Measurements from ENCODE around the gene MT1A. TPM values are rescaled to one million over a fixed set of nuclear protein-coding genes. Genes with fewer than 3 reads are reported as not detected.

Gene MT1A
- total RNA-seq, 1 experiment from 2014 or later = 2.8 TPM

DNA sequence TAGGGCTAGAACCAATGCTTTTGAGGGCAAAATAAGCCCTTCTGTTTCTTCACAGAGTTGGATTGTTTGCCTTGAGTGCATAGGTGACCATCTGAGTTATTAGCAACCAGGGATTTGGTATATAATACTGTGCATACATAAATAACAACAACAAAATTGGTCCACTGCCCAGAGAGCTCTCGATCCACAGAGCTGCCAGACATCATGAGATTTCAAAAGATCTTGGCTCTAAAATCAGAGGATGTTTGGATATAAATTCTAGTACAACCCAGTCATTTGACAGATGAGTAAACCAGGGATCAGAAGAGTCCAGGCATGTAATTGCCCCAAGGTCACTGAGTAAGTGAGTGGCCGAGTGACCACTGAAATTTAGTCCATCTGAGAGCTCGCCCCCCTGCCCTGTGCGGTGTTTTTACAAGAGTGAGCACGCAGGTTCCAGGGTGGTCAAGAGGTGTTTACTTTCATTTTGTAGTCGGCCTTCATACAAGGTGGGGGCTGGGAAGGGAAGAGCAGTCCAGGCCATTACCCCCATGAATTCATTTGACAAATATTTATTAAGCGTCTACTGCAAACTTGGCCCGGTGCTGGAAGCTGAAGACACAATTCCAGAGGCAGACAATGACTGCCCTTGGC lies 31.9 kb upstream of the MT1A start:
- Mint-ChIP-seq H3K9me3 (no peaks in the 10 kb centered on the region), H3K27me3 (ENCODE audit: low read depth) (peaks cover 58% of the 10 kb centered on the region), H3K4me1 (peaks cover 43% of the 10 kb centered on the region), H3K36me3 (no peaks in the 10 kb centered on the region), H3K4me3 (no peak overlapping the region), H3K27ac (no peak overlapping the region)
- DNase-seq (ENCODE audit: low spot score) (no peak), ATAC-seq (no peak)
- ChIA-PET POLR2A (interaction anchor here (0.6 to 2.4 kb wide), 2 partner anchors 59 to 62 kb away, joined by 3 to 27 read pairs; partner anchors contain the start of genes MT1G and MT1H), CTCF (interaction anchor here (1.0 kb wide), 2 partner anchors 37 to 95 kb away, joined by 3 read pairs; no protein-coding TSS in a partner anchor)
- TF ChIP-seq HMGA2 (CRISPR knock-in tag; IDR thresholded peaks at IDR 0.05) (no peak), TEAD1 (CRISPR knock-in tag; IDR thresholded peaks at IDR 0.05) (no peak), ATF1 (CRISPR knock-in tag; IDR thresholded peaks at IDR 0.05) (no peak)
- TF ChIP-seq, protein P1, sequence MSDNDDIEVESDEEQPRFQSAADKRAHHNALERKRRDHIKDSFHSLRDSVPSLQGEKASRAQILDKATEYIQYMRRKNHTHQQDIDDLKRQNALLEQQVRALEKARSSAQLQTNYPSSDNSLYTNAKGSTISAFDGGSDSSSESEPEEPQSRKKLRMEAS (CRISPR knock-in tag; IDR thresholded peaks at IDR 0.05) = no peak

DNA sequence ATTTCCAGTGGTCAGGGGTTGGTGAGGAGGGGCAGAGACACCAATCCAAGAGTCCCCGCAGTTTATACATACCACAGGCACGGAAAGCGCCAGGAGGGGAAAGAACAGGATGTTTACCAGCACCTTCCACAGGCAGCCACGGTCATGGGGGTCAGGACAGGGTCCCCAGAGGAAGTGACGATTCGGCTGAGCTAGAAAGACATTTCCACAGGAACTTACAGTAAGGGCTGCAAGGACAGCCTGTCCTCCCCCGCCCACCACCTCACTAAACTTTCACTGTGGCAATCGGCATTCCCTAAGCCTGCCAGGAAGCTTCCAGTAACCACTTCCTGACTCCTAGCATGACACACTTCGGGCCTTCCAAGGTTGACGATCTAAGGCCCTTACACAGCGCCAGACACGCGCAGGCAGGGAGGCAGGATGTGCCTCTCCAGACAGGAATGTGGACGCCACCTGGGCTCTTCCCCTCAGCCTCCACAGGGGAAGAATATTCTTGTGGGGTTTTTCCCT lies 31.3 kb upstream of the MT1A start:
- Mint-ChIP-seq H3K4me3 (no peak overlapping the region), H3K9me3 (no peaks in the 10 kb centered on the region), H3K27me3 (ENCODE audit: low read depth) (peaks cover 61% of the 10 kb centered on the region), H3K36me3 (no peaks in the 10 kb centered on the region), H3K4me1 (peaks cover 43% of the 10 kb centered on the region), H3K27ac (no peak overlapping the region)
- DNase-seq (ENCODE audit: low spot score) = no peak
- POLR2A ChIA-PET = interaction anchor here (0.6 to 4.8 kb wide), 3 partner anchors 19 to 62 kb away, joined by 3 to 68 read pairs (median 27); partner anchors contain the start of genes MT1E, MT1G and MT1H
- ATAC-seq = peak; percentile 4; the same call in 1 of the 2 replicates
- CTCF ChIA-PET = interaction anchor here (1.0 to 4.5 kb wide), 3 partner anchors 37 to 95 kb away, joined by 3 to 28 read pairs (median 3); no protein-coding TSS in a partner anchor
- TF ChIP-seq OVOL2 (CRISPR knock-in tag; IDR thresholded peaks at IDR 0.05; ENCODE audit: borderline replicate concordance) (no peak), GABPB1 (CRISPR knock-in tag; IDR thresholded peaks at IDR 0.05) (peak; percentile 73)

DNA sequence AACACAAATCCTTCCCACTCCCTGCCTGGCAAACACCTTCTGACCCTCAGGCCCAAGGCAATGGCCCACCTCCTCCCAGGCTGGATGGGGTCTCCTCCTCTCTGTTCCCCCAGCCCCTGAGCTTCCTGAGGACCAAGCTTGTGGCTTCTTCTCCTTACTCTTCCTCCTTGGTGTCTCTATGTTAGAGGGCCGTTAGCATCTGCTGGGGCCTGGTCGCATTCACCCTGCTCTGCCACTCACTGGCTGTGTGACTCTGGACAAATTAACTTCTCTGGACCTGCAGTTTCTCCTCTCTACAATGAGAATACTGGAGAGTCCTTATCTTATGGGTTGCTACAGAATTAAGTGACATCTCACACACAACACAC lies 30.8 kb upstream of the MT1A start:
- POLR2A ChIA-PET = interaction anchor here (1.1 to 4.8 kb wide), 4 partner anchors 19 to 75 kb away, joined by 5 to 68 read pairs (median 16); partner anchors contain the start of genes MT1E, MT1G, MT1H and MT1X
- Mint-ChIP-seq H3K27me3 (ENCODE audit: low read depth) (peaks cover 66% of the 10 kb centered on the region), H3K4me3 (peak overlapping the region; percentile 79), H3K9me3 (no peaks in the 10 kb centered on the region), H3K4me1 (peaks cover 43% of the 10 kb centered on the region), H3K36me3 (no peaks in the 10 kb centered on the region), H3K27ac (peak overlapping the region; percentile 18; the same call in 1 of the 2 replicates)
- ATAC-seq (no peak), DNase-seq (ENCODE audit: low spot score) (no peak)
- TF ChIP-seq, protein P2, sequence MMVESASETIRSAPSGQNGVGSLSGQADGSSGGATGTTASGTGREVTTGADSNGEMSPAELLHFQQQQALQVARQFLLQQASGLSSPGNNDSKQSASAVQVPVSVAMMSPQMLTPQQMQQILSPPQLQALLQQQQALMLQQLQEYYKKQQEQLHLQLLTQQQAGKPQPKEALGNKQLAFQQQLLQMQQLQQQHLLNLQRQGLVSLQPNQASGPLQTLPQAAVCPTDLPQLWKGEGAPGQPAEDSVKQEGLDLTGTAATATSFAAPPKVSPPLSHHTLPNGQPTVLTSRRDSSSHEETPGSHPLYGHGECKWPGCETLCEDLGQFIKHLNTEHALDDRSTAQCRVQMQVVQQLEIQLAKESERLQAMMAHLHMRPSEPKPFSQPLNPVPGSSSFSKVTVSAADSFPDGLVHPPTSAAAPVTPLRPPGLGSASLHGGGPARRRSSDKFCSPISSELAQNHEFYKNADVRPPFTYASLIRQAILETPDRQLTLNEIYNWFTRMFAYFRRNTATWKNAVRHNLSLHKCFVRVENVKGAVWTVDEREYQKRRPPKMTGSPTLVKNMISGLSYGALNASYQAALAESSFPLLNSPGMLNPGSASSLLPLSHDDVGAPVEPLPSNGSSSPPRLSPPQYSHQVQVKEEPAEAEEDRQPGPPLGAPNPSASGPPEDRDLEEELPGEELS (CRISPR knock-in tag; IDR thresholded peaks at IDR 0.05) = no peak
- TF ChIP-seq NR2C2 (CRISPR knock-in tag; IDR thresholded peaks at IDR 0.05) (no peak), PRRX2 (CRISPR knock-in tag; IDR thresholded peaks at IDR 0.05) (no peak), NR1H2 (CRISPR knock-in tag; IDR thresholded peaks at IDR 0.05) (no peak), TEAD4 (CRISPR knock-in tag; IDR thresholded peaks at IDR 0.05) (no peak), IRF2 (CRISPR knock-in tag; IDR thresholded peaks at IDR 0.05; ENCODE audit: borderline replicate concordance, low read depth) (no peak)
- TF ChIP-seq, protein P3, sequence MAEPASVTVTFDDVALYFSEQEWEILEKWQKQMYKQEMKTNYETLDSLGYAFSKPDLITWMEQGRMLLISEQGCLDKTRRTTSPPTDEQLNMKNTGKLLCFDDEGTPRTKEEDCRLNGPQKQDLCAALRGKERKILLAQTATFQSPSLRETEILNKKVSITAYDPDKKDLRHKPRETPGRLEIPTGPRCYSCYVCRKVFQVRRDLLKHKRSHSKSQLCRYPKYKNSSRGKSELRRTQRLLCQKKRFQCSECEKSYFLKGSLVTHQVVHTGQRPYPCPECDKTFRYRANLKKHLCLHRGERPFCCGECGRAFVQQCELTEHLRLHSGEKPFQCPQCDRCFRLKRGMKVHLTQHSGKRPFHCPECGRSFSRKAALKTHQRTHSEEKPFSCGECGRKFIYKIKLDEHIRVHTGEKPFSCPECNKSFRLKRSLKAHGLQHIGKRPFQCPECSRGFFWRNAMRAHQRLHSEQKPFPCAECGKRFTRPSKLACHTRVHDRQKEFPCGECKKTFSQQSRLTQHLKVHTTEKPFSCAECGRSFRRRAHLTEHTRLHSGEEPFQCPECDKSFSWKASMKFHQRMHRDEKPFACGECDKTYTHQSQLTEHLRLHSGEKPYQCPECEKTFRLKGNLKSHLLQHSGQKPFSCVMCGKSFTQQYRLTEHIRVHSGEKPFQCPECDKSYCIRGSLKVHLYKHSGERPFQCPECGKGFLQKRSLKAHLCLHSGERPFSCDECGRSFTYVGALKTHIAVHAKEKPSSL (CRISPR knock-in tag; conservative IDR thresholded peaks at IDR 0.05) = no peak
- TF ChIP-seq, protein P4, sequence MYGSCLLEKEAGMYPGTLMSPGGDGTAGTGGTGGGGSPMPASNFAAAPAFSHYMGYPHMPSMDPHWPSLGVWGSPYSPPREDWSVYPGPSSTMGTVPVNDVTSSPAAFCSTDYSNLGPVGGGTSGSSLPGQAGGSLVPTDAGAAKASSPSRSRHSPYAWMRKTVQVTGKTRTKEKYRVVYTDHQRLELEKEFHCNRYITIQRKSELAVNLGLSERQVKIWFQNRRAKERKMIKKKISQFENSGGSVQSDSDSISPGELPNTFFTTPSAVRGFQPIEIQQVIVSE (CRISPR knock-in tag; IDR thresholded peaks at IDR 0.05; ENCODE audit: borderline replicate concordance) = no peak
- TF ChIP-seq, protein P5, sequence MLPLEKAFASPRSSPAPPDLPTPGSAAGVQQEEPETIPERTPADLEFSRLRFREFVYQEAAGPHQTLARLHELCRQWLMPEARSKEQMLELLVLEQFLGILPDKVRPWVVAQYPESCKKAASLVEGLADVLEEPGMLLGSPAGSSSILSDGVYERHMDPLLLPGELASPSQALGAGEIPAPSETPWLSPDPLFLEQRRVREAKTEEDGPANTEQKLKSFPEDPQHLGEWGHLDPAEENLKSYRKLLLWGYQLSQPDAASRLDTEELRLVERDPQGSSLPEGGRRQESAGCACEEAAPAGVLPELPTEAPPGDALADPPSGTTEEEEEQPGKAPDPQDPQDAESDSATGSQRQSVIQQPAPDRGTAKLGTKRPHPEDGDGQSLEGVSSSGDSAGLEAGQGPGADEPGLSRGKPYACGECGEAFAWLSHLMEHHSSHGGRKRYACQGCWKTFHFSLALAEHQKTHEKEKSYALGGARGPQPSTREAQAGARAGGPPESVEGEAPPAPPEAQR (CRISPR knock-in tag; IDR thresholded peaks at IDR 0.05) = no peak
- TF ChIP-seq, protein P6, sequence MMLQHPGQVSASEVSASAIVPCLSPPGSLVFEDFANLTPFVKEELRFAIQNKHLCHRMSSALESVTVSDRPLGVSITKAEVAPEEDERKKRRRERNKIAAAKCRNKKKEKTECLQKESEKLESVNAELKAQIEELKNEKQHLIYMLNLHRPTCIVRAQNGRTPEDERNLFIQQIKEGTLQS (CRISPR knock-in tag; conservative IDR thresholded peaks at IDR 0.05) = no peak
- TF ChIP-seq, protein P1 (CRISPR knock-in tag; IDR thresholded peaks at IDR 0.05) = no peak
- CTCF ChIA-PET = interaction anchor here (1.0 to 4.5 kb wide), 3 partner anchors 18 to 94 kb away, joined by 3 to 28 read pairs (median 3); partner anchors contain the start of gene MT1E
